ENCODE results near the gene NTM. TPM values are rescaled to one million over a fixed set of nuclear protein-coding genes. Genes with fewer than 3 reads are reported as not detected.

The NTM gene
- total and polyA plus RNA-seq, 2 of the 8 experiments (the other 6 are each of a cell fraction or from before 2014, with no cell fraction given) = 13.4 to 20.0 TPM

DNA sequence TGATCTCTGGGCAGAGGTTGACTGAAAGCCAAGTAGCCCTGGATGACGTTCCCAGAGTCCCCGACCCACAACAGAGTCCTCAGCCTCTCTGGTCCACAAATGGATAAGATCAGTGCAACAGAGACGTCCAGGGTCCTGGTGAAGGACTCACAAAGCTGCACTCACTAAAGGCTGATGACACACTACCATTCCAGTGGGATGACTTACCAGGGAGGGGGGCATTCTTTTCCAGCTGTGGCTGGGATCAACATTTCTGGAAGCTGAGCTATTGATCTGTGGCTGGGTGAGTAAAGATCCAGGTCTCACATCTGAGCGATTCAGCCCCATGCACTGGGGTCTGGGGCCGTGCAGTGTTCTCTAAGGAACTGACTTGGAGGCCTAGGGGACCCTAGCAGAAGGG, 296.2 kb downstream of the NTM start:
- Histone ChIP-seq H3K23me2 (ENCODE audit: low read depth, low read length) (no peaks in the 10 kb centered on the region), H3K79me1 (ENCODE audit: low read depth, low read length) (no peaks in the 10 kb centered on the region), H3K4me2 (ENCODE audit: insufficient read depth in 1 of 2, low read depth in 2 of 2, low read length in 2 of 2) (no peak overlapping the region), H3K27me3 (replicated peaks in 1 of 4; ENCODE audit: control insufficient read depth in 3 of 4, extremely low read depth in 1 of 4, insufficient read depth in 3 of 4, low read length in 3 of 4) (no peaks in the 10 kb centered on the region), H4K8ac (ENCODE audit: extremely low read depth, insufficient read depth, low read length) (no peak overlapping the region), H3K56ac (replicated peaks; ENCODE audit: insufficient read length, low read depth, low read length) (no peak overlapping the region), H3K36me3 (ENCODE audit: control insufficient read depth in 2 of 4, insufficient read depth in 4 of 4, low read length in 3 of 4) (no peaks in the 10 kb centered on the region), H2BK20ac (ENCODE audit: low read length) (no peak overlapping the region), H3K23ac (ENCODE audit: insufficient read length) (no peak overlapping the region), H2BK120ac (replicated peaks; ENCODE audit: low read depth, low read length) (no peak overlapping the region), H2BK12ac (ENCODE audit: low read depth, low read length) (no peak overlapping the region), H3K4me3 (ENCODE audit: extremely low read depth in 1 of 4, insufficient read depth in 2 of 4, low read depth in 3 of 4, low read length in 4 of 4) (no peak overlapping the region), H3K27ac (ENCODE audit: low read depth, low read length) (no peak overlapping the region), H3K4me1 (replicated peaks in 1 of 4; ENCODE audit: control insufficient read depth in 3 of 4, insufficient read depth in 4 of 4, low read length in 3 of 4) (peaks cover 1 to 13% (median 9%) of the 10 kb centered on the region in 4 experiments; a peak in 6 of 7 replicates), H4K91ac (replicated peaks; ENCODE audit: insufficient read length, low read length) (no peak overlapping the region), H3K14ac (ENCODE audit: insufficient read length) (no peak overlapping the region), H3K9me3 (ENCODE audit: insufficient read depth in 2 of 2, low read depth in 1 of 2, low read length in 1 of 2) (no peaks in the 10 kb centered on the region), H4K20me1 (replicated peaks in 1 of 2; ENCODE audit: control insufficient read depth in 1 of 2, insufficient read depth in 2 of 2, low read length in 2 of 2) (peaks cover 0 to 2% of the 10 kb centered on the region in 2 experiments), H3K9ac (replicated peaks in 1 of 4; ENCODE audit: extremely low read depth in 1 of 4, low read depth in 3 of 4, low read length in 3 of 4) (no peak overlapping the region), H2BK15ac (ENCODE audit: low read length) (no peak overlapping the region), H3K18ac (ENCODE audit: extremely low read depth, low read length) (no peak overlapping the region), H2AK5ac (ENCODE audit: low read depth, low read length) (no peak overlapping the region), H3K4ac (replicated peaks; ENCODE audit: insufficient read length, low read depth, low read length) (no peak overlapping the region), H4K5ac (ENCODE audit: insufficient read length, low read depth, low read length) (no peak overlapping the region), H3K79me2 (ENCODE audit: control insufficient read depth in 1 of 2, insufficient read depth in 2 of 2, low read length in 2 of 2) (no peaks in the 10 kb centered on the region), H2AFZ (ENCODE audit: low read length) (no peak overlapping the region), H2BK5ac (ENCODE audit: low read depth, low read length) (no peak overlapping the region)
- ChIA-PET POLR2A (ENCODE audit: partially characterized antibody) (interaction anchor here (2.5 kb wide), 1 partner anchor 10 kb away, joined by 8 read pairs; no protein-coding TSS in a partner anchor), CTCF (ENCODE audit: partially characterized antibody) (interaction anchor here (1.1 to 31.3 kb wide), 8 partner anchors 8 to 602 kb away, joined by 3 to 1023 read pairs (median 8); no protein-coding TSS in a partner anchor)
- DNase-seq (ENCODE audit: low read depth in 1 of 2, low spot score in 2 of 2) (no peak), FAIRE-seq (no peak)
- WGBS, 2 experiments (ENCODE audit: extremely low coverage in 1 of 2, insufficient coverage in 1 of 2, insufficient read length in 1 of 2, insufficient replicate concordance in 2 of 2, low coverage in 1 of 2, low lambda C conversion rate in 2 of 2, missing lambda C conversion rate in 1 of 2) = 92% methylated on average over 5 of the region's 5 CpGs; no CpG with 5 or more reads in 1 of the 2 experiments
- TF ChIP-seq HDAC2 (IDR thresholded peaks at IDR 0.05; ENCODE audit: borderline replicate concordance in 1 of 2, low read depth in 2 of 2, low read length in 2 of 2) (no peak), GABPA (IDR thresholded peaks at IDR 0.05; ENCODE audit: borderline replicate concordance, insufficient read depth, low read length) (no peak), TAF7 (optimal IDR thresholded peaks at IDR 0.05; ENCODE audit: borderline replicate concordance, low read depth, low read length) (no peak), RFX5 (IDR thresholded peaks at IDR 0.05; ENCODE audit: borderline replicate concordance, low read depth, low read length) (no peak), TAF1 (IDR thresholded peaks at IDR 0.05; ENCODE audit: low read depth, low read length) (no peak), SRF (IDR thresholded peaks at IDR 0.05; ENCODE audit: low read depth, low read length) (no peak), RAD21 (IDR thresholded peaks at IDR 0.05 in 1 of 2, conservative IDR thresholded peaks at IDR 0.05 in 1 of 2; ENCODE audit: low read depth in 2 of 2, low read length in 2 of 2) (no peak), SP4 (IDR thresholded peaks at IDR 0.05; ENCODE audit: low read length) (no peak), CEBPB (IDR thresholded peaks at IDR 0.05; ENCODE audit: low read depth, low read length) (no peak), POLR2AphosphoS5 (IDR thresholded peaks at IDR 0.05; ENCODE audit: low read depth, low read length) (no peak)
- TF ChIP-seq, protein P1, sequence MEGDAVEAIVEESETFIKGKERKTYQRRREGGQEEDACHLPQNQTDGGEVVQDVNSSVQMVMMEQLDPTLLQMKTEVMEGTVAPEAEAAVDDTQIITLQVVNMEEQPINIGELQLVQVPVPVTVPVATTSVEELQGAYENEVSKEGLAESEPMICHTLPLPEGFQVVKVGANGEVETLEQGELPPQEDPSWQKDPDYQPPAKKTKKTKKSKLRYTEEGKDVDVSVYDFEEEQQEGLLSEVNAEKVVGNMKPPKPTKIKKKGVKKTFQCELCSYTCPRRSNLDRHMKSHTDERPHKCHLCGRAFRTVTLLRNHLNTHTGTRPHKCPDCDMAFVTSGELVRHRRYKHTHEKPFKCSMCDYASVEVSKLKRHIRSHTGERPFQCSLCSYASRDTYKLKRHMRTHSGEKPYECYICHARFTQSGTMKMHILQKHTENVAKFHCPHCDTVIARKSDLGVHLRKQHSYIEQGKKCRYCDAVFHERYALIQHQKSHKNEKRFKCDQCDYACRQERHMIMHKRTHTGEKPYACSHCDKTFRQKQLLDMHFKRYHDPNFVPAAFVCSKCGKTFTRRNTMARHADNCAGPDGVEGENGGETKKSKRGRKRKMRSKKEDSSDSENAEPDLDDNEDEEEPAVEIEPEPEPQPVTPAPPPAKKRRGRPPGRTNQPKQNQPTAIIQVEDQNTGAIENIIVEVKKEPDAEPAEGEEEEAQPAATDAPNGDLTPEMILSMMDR (IDR thresholded peaks at IDR 0.05; ENCODE audit: control extremely low read depth in 1 of 3, insufficient read depth in 1 of 3, low read depth in 1 of 3, low read length in 3 of 3) = no peak
